Kidney (tissue), 14 donors: ENCODE measurements around the gene NPR3. TPM values are rescaled to one million over a fixed set of nuclear protein-coding genes. Genes with fewer than 3 reads are reported as not detected.

Source experiments
- DNase-seq, 5 donors: peaks; one replicate each; pipeline ENCODE4 v3.0.0-alpha.2; 2013 to 2020
- FAIRE-seq: peaks from 2 replicates; lab custom pipeline; 2012; peaks lifted over from hg19 to GRCh38; lab: Jason Lieb, UNC
- H3K27ac ChIP-seq, 2 donors: one replicate each; pipeline ENCODE4 v1.7.0; 2013; ENCODE audit warnings: low read depth in 2 of 2, low read length in 2 of 2, inconsistent platforms in 1 of 2
- H3K27me3 ChIP-seq: one replicate; pipeline ENCODE4 v1.7.1; 2013; ENCODE audit warnings: low read length, inconsistent platforms; ENCODE audit not compliant: control insufficient read depth, insufficient read depth
- H3K36me3 ChIP-seq, 3 donors: one replicate each; pipeline versions ENCODE4 v1.7.0 to v1.7.1; 2013; ENCODE audit warnings: low read length in 3 of 3, control low read depth in 1 of 3, inconsistent platforms in 1 of 3; ENCODE audit not compliant: insufficient read depth in 3 of 3, control insufficient read depth in 2 of 3
- H3K4me1 ChIP-seq, 3 donors: one replicate each; pipeline versions ENCODE4 v1.7.0 to v1.7.1; 2013; ENCODE audit warnings: low read length in 3 of 3, inconsistent platforms in 1 of 3, low read depth in 1 of 3; ENCODE audit not compliant: control insufficient read depth in 2 of 3, insufficient read depth in 2 of 3
- H3K4me3 ChIP-seq, 3 donors: one replicate each; pipeline versions ENCODE4 v1.7.0 to v1.8.1; 2013; ENCODE audit warnings: low read length in 3 of 3, control low read depth in 1 of 3, inconsistent platforms in 1 of 3
- H3K9ac ChIP-seq, 3 donors: one replicate each; pipeline versions ENCODE4 v1.7.0 to v1.7.1; 2013; ENCODE audit warnings: low read length in 3 of 3, control low read depth in 1 of 3, inconsistent platforms in 1 of 3
- H3K9me3 ChIP-seq, 3 donors: one replicate each; pipeline versions ENCODE4 v1.7.0 to v1.7.1; 2013; ENCODE audit warnings: low read length in 3 of 3, control low read depth in 1 of 3, inconsistent platforms in 1 of 3; ENCODE audit not compliant: control insufficient read depth in 2 of 3, insufficient read depth in 1 of 3
- CTCF ChIP-seq: IDR thresholded peaks from 3 replicates; pipeline ENCODE4 v1.5.1; 2012; ENCODE audit warnings: mild to moderate bottlenecking, moderate library complexity, borderline replicate concordance; ENCODE audit not compliant: insufficient read depth; ENCODE audit errors: extremely low read depth
- intact Hi-C: fragments of 100-400 bp; cut with DNase I; formaldehyde crosslinking; loops from one replicate; pipeline ENCODE4 v1.11.1; 2022
- polyA plus RNA-seq: library from polyadenylated mRNA; stranded (reverse); fragments of 350-450 nt; fragmentation: Illumina TruSeq; extraction: RNeasy Lipid Tissue Mini Kit (QIAGEN cat#74804); gene quantifications from one replicate; pipeline ENCODE4 v1.2.3, GENCODE V29; 2014; ENCODE audit warnings: low read depth, low replicate concordance; ENCODE audit not compliant: insufficient read depth
- total RNA-seq: library from RNA; stranded (reverse); fragmentation: NEBNext Ultra II Directional; extraction: Animal tissue kit (Norgen Biotek cat#: 25700); gene quantifications from one replicate; pipeline ENCODE4 v1.2.1, GENCODE V29; 2021
- donor health status: control.
- donor health status: control.
- donor health status: control.
- donor health status: control.
- donor health status: control.
- donor health status: DM: yes; HTN: yes; CAD: no.
- donor health status: Normal renal cell carcinoma (clear cell type).

Gene NPR3
- total and polyA plus RNA-seq, 2 donors from 2014 or later: 12.5 to 33.7 TPM

GRCh38 chr5:32668552-32668951 is 42.6 kb upstream of the NPR3 start:
- Histone ChIP-seq H3K4me1 (no peaks in the 10 kb centered on the region), H3K27ac (no peak overlapping the region), H3K36me3 (no peaks in the 10 kb centered on the region), H3K4me3 (no peak overlapping the region), H3K27me3 (no peaks in the 10 kb centered on the region), H3K9me3 (peaks cover 0 to 23% (median 0%) of the 10 kb centered on the region in 3 donors), H3K9ac (no peak overlapping the region)
- no peak for TF ChIP-seq CTCF
- DNase-seq (no peak), FAIRE-seq (no peak)
- intact Hi-C loops: no loop called here

- Histone ChIP-seq H3K27ac (no peak overlapping the region), H3K9me3 (no peaks in the 10 kb centered on the region), H3K4me1 (no peaks in the 10 kb centered on the region), H3K27me3 (no peaks in the 10 kb centered on the region), H3K9ac (no peak overlapping the region), H3K36me3 (no peaks in the 10 kb centered on the region), H3K4me3 (no peak overlapping the region)
- DNase-seq: no peak
- TF ChIP-seq CTCF: no peak
- no peak for FAIRE-seq
- intact Hi-C loops: no loop called here
Observed at GRCh38 chr5:32673272-32673671, 37.8 kb upstream of the NPR3 start.

- intact Hi-C loops: no loop called here
- no peaks in the 10 kb centered on the region for H3K27me3 ChIP-seq
- H3K4me1 ChIP-seq: no peaks in the 10 kb centered on the region
- no peak overlapping the region for H3K27ac ChIP-seq
- H3K9me3 ChIP-seq: no peaks in the 10 kb centered on the region
- no peak overlapping the region for H3K4me3 ChIP-seq
- TF ChIP-seq CTCF: no peak
- no peak overlapping the region for H3K9ac ChIP-seq
- DNase-seq: no peak
- FAIRE-seq: no peak
- no peaks in the 10 kb centered on the region for H3K36me3 ChIP-seq
Observed at GRCh38 chr5:32677023-32677422, 34.1 kb upstream of the NPR3 start.

- no peak for TF ChIP-seq CTCF
- no peaks in the 10 kb centered on the region for H3K9me3 ChIP-seq
- DNase-seq (no peak), FAIRE-seq (no peak)
- no peak overlapping the region for H3K4me3 ChIP-seq
- no peak overlapping the region for H3K9ac ChIP-seq
- peaks cover 0 to 1% (median 0%) of the 10 kb centered on the region in 3 donors for H3K4me1 ChIP-seq
- no peaks in the 10 kb centered on the region for H3K27me3 ChIP-seq
- H3K36me3 ChIP-seq: no peaks in the 10 kb centered on the region
- no peak overlapping the region for H3K27ac ChIP-seq
- intact Hi-C loops: no loop called here
Observed at GRCh38 chr5:32678472-32678871, 32.6 kb upstream of the NPR3 start.
